Activated CD4-positive, alpha-beta T cell treated with anti-CD3 and anti-CD28 coated beads for 24 hours (primary cell): ENCODE data around the gene TMEM115.

Source experiments
- DNase-seq, 2 donors: peaks; one replicate each; pipeline ENCODE4 v3.0.0-alpha.2; 2020; ENCODE audit warnings: low read depth in 2 of 2

TMEM115 gene

GRCh38 chr3:50334339-50335075 is 24.8 kb downstream of the TMEM115 start:
- DNase-seq = no peak

- DNase-seq = no peak
These were observed 25.5 kb downstream of the TMEM115 start for GRCh38 chr3:50333744-50334328.

- DNase-seq = no peak
These were observed 27.9 kb downstream of the TMEM115 start for GRCh38 chr3:50331364-50331907.

GRCh38 chr3:50330330-50330729 is 29.0 kb downstream of the TMEM115 start:
- DNase-seq = no peak

- DNase-seq = peak; percentile 91 to 95
These were observed 31.2 kb downstream of the TMEM115 start, which contains the start of gene TUSC2 for GRCh38 chr3:50327943-50328691. Gene TUSC2 (minus strand): TSS chr3:50328223. CDS start chr3:50328099, 124 bp downstream.

GRCh38 chr3:50327129-50327528 is 32.2 kb downstream of the TMEM115 start:
- DNase-seq = no peak

- DNase-seq = no peak
These were observed 33.2 kb downstream of the TMEM115 start for GRCh38 chr3:50326182-50326541.

GRCh38 chr3:50325497-50326181 is 33.7 kb downstream of the TMEM115 start:
- DNase-seq = no peak

GRCh38 chr3:50325113-50325480 is 34.2 kb downstream of the TMEM115 start:
- DNase-seq = no peak

GRCh38 chr3:50324351-50325112 is 34.8 kb downstream of the TMEM115 start:
- peak; percentile 45 to 51 for DNase-seq

- no peak for DNase-seq
These were observed 35.6 kb downstream of the TMEM115 start for GRCh38 chr3:50323614-50324199.

GRCh38 chr3:50323092-50323600 is 36.2 kb downstream of the TMEM115 start:
- DNase-seq = no peak

- no peak for DNase-seq
These were observed 36.8 kb downstream of the TMEM115 start, which contains the start of gene HYAL2 for GRCh38 chr3:50322386-50323091. Gene HYAL2 (minus strand): TSS chr3:50322745. CDS start chr3:50320489, 2,256 bp downstream.

GRCh38 chr3:50322115-50322385 is 37.3 kb downstream of the TMEM115 start:
- DNase-seq = no peak

- DNase-seq = peak; percentile 74 to 76
These were observed 37.8 kb downstream of the TMEM115 start for GRCh38 chr3:50321336-50322114.

GRCh38 chr3:50320853-50321335 is 38.4 kb downstream of the TMEM115 start:
- DNase-seq = peak; percentile 54 to 55

- no peak for DNase-seq
These were observed 39.3 kb downstream of the TMEM115 start for GRCh38 chr3:50319894-50320625.

- DNase-seq = no peak
These were observed 40.0 kb downstream of the TMEM115 start for GRCh38 chr3:50319181-50319893.
